Measurements from ENCODE around the gene TPCN2.
"Not testable (repeated sequence)": the region's sequence is repeated elsewhere in the genome, so short reads cannot be mapped to it uniquely, and the experiment has no call there.

TPCN2 gene

DNA sequence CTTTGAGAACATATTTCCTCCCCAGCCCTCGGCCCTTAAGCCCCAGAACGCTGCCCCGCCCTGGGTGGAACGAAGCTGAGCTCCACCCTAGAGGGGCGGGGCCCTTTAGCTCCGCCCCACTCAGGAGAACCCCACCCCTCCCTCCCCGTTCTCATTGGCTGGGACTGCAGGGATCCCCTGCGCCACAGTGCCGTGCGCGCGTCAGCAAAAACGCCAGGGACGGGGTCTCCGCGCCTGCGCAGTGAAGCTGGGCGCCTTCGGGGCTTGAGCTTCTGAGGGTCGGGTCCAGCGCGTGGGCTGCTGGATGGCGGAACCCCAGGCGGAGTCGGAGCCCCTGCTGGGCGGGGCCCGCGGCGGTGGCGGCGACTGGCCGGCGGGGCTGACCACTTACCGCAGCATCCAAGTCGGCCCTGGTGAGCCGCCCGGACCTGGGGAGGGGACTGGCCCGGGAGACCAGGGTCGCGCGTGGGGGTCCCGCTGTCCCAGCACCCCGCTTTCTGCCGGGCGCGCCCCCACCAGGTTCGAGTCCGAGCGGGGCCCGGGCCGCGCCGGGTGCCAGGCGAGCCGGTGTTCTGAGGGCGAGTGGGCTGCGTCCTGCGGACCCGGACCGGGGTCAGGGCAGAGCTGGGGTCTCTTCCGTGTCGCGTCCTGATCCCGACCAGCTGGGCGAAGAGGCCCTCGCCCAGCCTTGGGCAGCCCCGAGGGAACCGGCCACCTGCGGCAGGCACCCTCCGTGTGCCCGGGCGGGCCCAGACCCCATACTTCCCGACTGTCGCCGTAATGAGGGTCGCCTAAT lies at the start of gene TPCN2:
Gene TPCN2, plus strand, starts transcription at position 239 of the 796 bp plus-strand sequence. Its CDS starts 66 bp downstream, at position 305.
- peak; percentile 97 for DNase-seq

DNA sequence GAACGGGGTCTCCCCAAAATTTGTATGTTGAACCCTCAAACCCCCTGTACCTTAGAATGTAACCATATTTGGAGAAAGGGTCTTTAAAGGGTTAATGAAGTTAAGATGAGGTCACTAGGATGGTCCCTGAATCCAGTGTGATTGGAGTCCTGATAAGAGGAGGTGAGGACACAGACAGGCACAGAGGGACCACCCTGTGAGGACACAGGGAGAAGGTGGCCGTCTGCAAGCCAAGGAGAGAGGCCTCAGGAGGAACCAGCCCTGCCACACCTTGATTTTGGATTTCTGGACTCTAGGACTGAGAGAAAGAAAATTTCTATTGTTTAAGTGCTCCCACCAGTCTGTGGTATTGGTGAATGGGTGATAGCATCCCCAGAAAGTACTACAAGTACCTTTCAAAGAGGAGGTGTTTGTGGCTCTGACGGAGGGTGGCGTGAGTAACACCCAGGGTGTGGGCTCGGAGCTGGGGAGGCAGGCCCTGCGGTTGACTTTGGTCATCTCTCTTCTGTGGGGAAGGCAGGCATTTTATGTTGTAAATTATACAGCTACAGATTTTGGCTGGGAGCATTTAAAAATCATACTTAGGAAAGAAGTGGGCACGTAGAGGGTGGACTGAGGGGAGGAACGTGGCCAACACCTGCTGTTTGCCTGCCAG lies 49.5 kb upstream of the TPCN2 start:
- no peak for DNase-seq

DNA sequence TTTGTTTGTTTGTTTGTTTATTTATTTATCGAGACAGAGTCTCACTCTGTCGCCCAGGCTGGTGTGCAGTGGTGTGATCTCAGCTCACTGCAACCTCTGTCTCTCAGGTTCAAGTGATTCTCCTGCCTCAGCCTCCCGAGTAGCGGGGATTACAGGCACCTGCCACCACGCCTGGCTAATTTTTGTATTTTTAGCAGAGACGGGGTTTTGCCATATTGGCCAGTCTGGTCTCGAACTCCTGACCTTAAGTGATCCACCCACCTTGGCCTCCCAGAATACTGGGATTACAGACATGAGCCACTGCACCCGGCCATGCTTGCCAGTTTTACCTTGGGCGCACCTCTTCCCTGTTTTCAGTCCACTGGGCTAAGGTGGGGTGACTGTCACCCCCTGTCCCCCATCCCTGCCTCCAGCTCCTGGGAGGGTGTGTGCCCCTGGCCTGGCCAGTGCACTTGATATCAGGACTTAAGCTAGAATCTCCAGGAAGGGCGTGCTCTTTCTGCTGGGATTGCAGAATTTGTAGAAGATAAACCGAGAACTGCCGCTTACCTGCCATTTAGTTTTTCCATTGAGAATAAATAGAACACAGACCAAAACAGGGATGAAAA lies 48.9 kb upstream of the TPCN2 start:
- not testable (repeated sequence) for DNase-seq

DNA sequence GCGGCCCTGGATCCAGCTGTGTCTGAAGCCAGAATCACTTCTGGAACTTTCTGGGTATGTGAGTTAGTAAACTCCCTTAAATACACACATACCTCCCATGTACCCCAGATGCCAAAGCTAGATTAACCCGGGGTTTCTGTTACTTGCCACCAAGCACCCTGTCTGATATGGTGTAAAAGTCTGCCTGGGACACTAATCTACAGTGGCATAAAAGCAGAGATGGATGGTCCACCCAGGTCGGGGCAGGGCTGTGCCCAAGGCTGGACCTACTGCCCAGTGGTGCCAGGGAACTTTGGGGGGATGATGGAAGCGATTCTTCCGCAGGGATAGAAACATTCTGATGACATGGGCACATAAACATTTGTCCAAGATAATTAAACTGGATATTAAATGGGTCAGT lies 48.3 kb upstream of the TPCN2 start:
- no peak for DNase-seq

DNA sequence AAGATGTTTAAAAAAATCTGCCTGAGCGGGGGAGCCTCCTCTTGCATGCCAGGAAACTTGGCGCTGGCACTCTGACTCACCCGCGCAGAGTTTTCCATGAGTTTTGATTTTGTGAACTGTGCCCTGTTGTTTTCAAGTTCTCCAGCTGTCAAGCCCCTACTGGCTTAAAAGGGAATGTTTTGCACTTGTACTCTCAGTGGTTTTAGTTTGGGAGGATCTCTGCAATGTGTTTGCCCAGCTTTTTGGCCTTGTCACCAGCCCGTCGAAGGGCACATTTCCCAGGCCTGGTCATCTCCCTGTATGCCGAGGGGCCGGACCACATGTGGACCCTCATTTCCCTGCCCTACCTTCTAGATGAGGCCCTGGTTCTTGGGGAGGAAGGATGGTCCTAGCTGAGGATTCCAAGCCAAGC lies 47.9 kb upstream of the TPCN2 start:
- DNase-seq: peak; percentile 49

DNA sequence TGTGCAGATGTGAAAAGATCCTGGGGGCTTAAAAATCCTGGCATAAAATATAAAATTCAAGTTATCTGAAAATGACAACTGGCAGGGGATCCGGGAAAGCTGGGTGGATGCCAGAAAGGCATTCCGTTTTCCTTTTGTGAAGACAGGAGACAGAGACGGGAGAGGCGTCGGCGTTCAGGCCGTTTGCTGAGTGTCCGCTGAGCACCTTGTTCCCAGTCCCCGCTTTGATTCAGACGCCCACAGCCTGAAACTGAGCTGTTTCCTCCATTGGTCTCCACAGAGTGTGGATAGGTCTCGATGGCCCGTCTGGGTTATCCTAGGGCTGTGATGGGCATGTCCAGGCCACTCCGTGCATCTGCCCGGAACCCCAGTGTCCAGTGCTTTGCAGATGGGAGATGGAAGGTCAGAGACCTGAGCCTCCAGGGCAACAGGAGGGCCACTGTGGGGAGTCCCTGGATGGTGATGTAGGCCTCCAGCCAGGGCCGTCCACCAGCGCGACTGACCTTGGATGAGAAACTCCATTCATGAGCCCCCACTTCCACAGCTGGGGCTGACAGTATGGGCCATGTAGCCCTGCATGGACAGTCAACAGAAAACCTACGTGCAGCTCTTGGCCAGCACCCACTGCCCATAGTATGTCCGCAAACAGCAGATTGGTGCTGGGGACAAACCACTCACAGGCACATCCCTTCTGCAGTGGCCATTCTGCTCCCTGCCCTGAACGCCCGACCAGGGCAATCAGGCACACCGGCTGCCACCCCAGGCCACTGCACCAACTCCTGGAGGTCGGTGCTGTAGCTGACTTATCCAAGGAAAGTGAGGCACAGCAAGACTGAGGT lies 47.3 kb upstream of the TPCN2 start:
- DNase-seq: no peak

DNA sequence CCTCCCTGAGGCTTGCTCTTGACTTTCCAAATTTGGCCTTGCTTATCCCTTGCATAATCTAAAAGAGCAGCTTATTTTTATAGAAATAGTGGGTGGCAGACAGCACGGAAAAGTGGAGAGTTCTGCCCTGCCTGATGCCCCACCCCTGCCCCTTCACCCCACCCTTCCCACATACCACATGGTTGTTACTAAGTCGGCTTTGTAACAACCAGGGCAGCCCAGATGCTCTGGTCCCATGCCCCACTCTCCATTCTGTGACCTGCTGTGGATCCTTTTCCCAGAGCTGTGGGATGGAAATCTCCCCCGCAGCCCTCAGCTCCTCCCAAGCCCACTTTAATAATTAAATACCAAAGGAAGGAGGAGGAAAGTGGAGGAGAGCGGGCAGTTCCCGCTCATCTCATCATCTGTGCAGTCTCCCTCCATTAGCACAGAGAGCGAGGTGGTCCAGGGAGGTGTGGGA lies 46.6 kb upstream of the TPCN2 start:
- no peak for DNase-seq

DNA sequence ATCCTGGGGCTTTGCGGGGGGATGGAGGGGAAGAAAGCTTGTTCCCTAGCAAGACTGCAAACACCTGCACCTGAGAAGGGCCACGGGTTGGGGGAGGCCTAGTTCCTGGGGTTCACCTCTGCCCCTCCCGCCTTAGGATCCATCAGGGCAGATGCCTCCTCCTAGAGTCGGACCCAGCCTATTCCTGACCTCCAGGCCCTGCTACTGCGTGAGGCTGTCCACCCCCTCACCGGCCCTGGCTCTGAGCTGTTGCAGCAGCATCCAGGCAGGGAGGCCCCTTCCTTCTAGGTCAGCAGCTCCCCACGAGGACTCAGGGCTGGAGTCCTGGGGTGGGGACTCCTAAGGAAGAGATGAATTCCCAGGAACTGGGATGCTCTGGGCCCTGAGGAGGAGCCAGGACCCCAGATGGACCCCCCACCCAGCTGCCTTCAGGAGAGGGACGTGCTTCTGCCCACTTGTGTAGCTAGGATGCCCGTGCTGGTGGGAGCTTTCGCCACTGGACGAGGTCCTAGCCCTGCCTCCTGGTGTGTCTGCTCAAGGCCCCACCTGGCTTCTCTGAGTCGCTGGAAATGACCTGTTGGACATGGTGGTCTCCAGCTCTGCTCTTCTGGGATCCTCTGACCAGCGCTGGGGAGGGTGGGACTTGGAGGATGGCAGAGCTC lies 46.0 kb upstream of the TPCN2 start:
- DNase-seq: no peak

DNA sequence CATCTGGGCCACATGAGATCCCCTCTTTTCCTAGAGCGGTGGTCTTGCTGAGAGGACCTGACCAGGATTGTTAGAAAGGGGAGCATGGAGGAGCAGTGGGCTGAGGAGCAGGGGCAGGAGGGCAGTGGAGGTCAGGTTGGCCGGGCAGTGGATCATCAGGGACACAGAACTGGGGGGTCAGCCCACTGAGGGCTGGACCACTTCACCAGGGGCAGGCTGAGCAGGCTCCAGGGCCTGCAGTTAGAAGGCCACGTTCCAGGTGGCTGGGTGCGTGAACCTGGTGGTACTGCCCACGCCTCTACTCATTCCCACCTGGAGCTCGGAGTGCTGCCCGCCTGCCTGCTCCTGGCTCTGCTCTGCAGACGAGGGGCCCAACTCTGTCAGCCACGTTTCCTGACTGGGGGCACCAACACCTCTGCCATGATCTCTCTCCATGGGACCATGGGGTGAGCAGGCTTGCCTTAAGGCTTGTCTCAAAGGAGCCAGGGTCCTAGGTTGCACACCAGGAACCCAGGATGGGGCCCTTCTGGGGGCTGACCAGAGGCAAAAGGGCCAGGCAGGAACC lies 45.3 kb upstream of the TPCN2 start:
- DNase-seq: no peak

DNA sequence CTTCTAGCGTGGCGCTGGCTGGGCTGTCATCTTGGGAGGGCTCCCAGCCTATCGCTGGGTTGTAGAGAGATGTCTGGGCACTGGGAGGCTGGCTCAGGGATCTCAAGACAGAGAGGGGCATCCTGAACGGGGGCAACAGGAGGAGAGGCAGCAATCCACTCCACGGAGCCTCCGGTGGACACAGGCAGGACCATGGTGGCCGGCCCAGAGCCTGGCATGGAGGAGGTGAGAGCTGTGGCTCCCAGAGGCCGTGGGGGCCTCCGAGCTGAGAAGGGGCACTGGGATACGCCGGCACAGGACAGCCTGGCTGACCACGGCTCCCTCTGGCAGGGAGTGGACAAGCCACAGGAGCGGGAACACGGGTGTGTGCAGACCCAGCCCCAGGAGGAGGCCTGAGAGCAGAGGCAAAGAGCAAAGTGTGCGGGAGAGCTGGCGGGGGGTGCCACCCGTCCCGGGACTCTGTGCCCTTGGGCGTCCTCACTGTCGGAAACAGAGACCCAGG lies 44.8 kb upstream of the TPCN2 start:
- no peak for DNase-seq

DNA sequence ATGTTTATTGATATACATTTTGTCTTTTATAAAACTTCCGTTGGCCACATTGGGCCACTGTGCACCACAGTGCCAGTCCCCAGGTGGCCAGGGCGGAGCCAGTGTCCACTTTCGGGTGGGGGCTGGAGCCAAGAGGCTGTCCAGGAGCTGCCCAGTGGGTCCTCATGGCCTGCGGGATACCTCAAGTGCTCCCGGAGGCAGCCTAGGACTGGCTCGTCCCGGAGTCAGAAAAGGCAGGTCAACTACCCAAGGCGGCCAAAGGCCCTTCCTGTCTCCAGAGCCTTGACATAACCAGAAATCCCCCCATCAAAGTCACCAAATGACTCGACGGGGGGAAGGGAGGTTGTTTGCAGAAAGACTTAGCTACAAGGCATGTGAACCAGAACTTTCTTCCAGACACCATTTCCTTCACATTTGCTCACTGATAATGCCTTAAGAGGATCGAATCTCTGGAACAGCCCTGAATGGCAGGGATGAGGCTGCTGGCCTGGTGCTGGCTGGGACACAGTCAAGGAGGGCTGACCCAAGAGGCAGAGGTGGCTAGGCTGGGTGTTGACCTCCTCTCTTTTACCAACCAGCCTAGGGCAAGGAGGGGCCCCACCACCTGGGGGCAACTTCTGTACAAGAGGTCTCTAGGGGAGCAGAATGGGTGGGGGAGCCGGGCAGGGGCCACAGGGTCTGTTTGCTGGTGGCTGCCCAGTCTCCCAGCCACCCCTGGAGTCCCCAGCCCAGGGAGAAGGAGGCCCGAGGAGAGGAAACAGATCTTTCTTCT lies 44.1 kb upstream of the TPCN2 start:
- no peak for DNase-seq

DNA sequence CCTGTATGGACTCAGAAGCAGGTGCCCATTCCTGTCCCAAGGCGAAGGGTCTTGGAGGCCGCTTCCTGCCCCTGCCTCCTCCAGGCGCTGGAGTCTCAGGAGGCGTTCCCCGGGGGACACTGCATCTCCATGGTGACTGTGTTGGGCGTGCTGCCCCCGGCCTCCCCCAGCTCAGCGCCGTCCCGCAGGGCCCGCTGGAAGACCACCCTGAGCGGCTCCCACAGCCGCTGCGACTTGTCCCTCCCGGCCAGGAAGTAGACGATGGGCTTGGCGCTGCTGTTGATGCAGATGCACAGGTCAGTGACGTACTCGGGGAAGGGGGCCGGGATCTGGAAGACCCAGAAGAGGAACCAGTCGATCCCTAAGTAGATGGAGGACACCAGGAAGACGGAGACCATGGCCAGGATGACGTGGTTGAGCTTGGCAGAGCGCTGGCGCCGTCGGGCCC lies 43.5 kb upstream of the TPCN2 start:
- DNase-seq: no peak

DNA sequence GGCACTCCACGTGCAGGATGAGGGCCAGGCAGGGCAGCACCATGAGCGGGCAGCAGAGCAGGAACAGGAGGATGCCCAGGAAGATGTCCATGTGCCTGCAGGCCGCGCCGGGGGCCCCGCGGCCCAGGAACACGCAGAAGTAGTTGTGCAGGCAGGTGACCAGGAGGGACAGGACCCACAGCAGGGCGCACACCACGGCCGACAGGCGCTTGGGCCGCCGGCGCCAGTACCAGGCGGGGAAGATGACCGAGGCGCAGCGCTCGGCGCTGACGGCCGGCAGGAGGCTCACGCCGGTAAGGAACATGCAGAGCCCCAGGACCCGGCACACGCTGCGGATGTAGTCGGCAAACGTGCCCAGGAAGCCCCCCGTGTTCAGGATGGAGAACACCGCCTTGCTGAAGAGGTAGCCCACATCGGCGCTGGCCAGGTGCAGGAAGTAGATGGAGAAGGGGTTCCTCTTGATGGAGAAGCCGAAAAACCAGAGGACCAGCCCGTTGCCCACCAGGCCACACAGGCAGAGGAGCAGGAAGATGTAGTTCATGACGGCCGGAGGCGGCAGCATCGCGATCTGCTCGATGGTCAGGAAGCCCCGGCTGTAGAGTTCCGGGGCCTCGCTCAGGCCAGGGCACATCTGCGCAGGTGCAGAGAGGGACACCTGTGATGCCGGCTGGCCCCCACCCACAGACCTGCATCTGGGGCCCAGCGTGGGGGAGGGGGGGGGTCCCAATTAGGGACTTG lies 42.9 kb upstream of the TPCN2 start:
- DNase-seq: no peak

DNA sequence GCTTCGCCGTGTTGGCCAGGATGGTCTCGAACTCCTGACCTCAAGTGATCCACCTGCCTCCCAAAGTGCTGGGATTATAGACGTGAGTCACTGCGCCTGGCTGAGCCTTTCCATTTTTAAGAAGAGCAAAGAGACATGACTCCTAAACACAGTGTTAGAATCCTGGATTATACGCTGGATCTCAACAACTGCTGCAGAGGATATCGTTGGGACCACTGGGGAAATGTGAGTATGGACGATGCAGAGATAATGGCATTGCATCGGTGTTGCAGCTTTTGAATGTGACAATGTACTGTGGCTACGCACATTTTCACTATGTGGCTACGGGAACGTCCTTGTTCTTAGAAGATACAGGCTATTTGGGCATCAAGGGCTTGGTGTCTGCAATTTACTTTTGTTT lies 41.9 kb upstream of the TPCN2 start:
- no peak for DNase-seq

DNA sequence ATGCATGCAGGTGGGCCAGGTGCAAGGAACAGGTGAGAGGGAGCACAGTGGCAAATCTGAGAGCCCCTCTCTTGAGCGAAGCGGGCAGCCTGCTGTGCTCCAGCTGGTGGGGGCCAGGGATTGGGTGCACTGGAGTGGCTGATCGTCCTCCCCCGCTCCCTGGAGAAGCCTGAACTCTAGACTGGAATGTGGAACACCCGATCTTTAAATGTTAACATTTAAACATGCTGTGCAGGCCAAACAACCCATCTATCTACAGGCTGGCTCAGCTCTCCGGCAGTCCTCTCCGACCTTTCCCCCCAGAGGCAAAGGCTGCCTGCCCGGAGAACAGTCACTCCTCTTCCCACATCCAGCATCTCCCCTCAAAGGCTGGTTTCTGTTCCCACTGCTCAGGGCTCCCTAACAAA lies 40.8 kb upstream of the TPCN2 start:
- no peak for DNase-seq

DNA sequence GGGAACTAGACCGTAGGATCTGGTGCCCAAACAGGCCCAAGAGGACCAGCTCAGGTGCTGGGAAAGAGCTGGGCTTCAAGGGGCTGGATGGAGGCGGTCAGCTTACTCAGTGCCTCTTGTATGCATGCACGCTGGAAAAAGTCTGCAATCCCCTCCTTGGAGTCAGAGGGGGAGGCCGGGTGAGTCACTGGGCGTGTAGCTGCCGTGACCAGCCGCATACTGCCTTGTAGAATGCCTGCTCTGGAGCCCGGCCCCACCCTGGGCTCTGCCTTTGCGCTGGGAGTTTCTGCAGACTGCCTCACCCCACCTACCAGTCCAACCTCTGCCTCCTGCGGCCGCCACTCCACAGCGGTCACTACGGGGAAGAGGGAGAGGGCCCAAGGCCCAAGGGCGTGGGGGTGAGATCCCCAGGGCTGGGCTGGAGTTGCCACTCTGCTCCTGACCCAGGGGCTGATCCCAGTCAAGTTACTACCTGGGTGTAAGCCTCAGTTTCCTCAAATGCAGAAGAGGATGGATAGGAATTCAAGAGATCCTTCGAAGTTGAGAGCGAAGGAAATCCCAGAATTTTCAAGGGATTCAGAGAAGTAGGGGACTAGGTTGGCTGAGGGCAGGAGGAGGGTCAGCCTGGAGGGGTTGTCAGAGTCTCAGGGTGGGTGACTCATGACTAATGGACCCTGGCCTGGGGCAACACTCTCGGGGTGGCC lies 39.8 kb upstream of the TPCN2 start:
- no peak for DNase-seq

DNA sequence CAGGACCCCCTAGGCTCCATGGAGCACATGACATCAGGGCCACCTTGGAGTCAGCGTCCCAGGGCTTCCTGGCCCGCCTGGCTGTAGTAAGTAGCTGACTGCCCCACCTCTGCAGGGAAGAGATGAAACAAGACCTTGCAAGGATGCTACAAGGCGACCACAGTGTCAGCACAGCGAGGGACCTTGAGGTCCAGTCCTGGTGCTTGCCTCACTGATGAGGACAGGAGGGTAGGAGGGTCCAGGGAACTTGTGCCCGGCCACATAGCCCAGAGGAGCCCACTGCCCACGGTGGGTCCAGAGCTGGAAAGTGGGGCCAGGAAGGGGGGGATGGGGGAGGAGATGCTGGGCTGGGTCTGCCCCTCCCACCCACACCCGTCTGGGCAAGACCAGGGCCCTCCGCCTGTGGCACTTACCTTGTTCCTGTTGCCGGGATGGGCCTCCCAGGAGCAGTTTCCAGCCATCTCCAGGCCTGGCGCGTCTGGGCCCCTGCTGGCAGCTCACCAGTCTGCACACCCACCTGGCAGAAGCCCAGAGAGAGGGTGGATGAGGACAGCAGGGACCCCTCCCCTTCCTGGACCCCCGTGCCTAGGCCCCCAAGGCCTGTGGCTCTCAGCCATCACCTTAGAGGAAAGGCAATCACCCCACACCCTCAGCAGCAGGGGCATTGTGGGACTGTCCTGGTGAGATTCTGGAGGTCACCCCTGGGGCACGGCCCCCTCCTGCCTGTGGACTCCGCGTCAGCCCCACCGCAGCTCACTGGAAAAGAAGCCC lies 39.1 kb upstream of the TPCN2 start:
- DNase-seq: no peak

DNA sequence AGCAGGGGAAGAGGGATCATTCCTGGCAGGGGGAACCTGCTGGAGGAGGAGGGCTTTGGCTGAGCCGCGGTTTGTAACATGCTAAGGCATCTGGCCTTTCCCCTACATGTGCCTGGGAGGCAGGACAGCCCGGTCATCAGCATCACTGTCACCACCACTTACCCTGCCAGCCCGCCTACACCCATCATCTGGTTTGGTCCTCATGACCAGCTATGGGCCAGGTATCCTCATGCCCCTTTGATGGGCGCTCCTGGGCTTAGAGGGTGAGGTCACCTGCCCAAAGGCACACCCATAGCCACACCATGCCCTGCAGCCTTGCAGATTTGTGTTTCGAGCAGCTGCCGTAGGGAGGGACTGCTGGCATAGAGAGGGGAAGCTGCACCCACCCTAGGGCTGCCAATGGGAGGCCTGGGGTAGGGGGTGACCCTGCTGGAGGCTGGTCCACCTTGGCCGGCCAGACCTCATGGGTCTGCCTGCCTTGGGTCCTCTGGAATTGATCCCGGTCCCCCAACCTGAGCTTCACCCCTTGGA lies 38.3 kb upstream of the TPCN2 start:
- peak; percentile 54 for DNase-seq
